ENCODE data around the gene NR4A3.

NR4A3 gene

GRCh38 chr9:99809586-99810319, 11.9 kb upstream of the NR4A3 start:
- no peak for DNase-seq
- Histone ChIP-seq H3K79me2 (ENCODE audit: low read length) (no peaks in the 10 kb centered on the region), H3K9me2 (replicated peaks; ENCODE audit: insufficient read depth, low read length) (no peaks in the 10 kb centered on the region), H3K4me1 (ENCODE audit: low read length) (no peaks in the 10 kb centered on the region), H3F3A (ENCODE audit: insufficient read depth, low read length) (no peaks in the 10 kb centered on the region), H3K9me3 (replicated peaks; ENCODE audit: insufficient read depth, low read length) (no peaks in the 10 kb centered on the region), H3K4me3 (ENCODE audit: low read length) (no peak overlapping the region), H3K4me2 (ENCODE audit: low read depth, low read length) (no peak overlapping the region), H3K36me3 (replicated peaks; ENCODE audit: insufficient read depth, low read length) (no peaks in the 10 kb centered on the region), H3K27ac (ENCODE audit: low read length) (no peak overlapping the region), H4K20me1 (ENCODE audit: insufficient read depth, low read length) (no peaks in the 10 kb centered on the region), H2AFZ (ENCODE audit: low read length) (no peak overlapping the region), H3K9ac (ENCODE audit: low read length) (no peak overlapping the region), H3K27me3 (replicated peaks; ENCODE audit: insufficient read depth, low read length) (no peaks in the 10 kb centered on the region)
- no peak for TF ChIP-seq EZH2 (optimal IDR thresholded peaks at IDR 0.05; ENCODE audit: low read depth, low read length)
- TF ChIP-seq, protein P1, sequence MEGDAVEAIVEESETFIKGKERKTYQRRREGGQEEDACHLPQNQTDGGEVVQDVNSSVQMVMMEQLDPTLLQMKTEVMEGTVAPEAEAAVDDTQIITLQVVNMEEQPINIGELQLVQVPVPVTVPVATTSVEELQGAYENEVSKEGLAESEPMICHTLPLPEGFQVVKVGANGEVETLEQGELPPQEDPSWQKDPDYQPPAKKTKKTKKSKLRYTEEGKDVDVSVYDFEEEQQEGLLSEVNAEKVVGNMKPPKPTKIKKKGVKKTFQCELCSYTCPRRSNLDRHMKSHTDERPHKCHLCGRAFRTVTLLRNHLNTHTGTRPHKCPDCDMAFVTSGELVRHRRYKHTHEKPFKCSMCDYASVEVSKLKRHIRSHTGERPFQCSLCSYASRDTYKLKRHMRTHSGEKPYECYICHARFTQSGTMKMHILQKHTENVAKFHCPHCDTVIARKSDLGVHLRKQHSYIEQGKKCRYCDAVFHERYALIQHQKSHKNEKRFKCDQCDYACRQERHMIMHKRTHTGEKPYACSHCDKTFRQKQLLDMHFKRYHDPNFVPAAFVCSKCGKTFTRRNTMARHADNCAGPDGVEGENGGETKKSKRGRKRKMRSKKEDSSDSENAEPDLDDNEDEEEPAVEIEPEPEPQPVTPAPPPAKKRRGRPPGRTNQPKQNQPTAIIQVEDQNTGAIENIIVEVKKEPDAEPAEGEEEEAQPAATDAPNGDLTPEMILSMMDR (IDR thresholded peaks at IDR 0.05; ENCODE audit: low read length), result no peak
- no peak for TF ChIP-seq EZH2phosphoT487 (IDR thresholded peaks at IDR 0.05; ENCODE audit: low read length)

DNA sequence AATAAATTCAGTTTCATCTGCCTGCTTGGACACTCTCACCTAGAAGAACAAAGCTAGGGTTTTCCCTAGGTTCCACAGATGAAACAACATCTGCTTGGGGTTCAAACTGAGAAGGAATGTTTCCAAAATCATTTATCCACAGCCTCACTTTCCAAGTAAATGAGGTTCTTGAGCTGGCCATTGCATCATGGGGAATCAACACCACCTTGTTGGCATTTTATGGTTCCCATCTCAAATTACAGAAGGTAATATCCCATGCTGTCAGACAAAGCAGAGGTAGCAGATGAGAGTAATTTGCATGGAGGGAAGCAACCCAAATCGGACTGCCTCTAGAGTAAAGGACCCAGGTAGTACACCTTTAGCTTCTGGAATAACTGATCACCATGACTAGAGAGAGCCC, 10.5 kb upstream of the NR4A3 start:
- Histone ChIP-seq H3K4me1 (ENCODE audit: low read length) (no peaks in the 10 kb centered on the region), H3K9me2 (replicated peaks; ENCODE audit: insufficient read depth, low read length) (no peaks in the 10 kb centered on the region), H3K9ac (ENCODE audit: low read length) (no peak overlapping the region), H3K4me2 (ENCODE audit: low read depth, low read length) (no peak overlapping the region), H3K9me3 (replicated peaks; ENCODE audit: insufficient read depth, low read length) (no peaks in the 10 kb centered on the region), H4K20me1 (ENCODE audit: insufficient read depth, low read length) (no peaks in the 10 kb centered on the region), H3F3A (ENCODE audit: insufficient read depth, low read length) (no peaks in the 10 kb centered on the region), H3K36me3 (replicated peaks; ENCODE audit: insufficient read depth, low read length) (no peaks in the 10 kb centered on the region), H3K27ac (ENCODE audit: low read length) (no peak overlapping the region), H3K4me3 (ENCODE audit: low read length) (no peak overlapping the region), H2AFZ (ENCODE audit: low read length) (no peak overlapping the region), H3K27me3 (replicated peaks; ENCODE audit: insufficient read depth, low read length) (no peaks in the 10 kb centered on the region), H3K79me2 (ENCODE audit: low read length) (no peaks in the 10 kb centered on the region)
- TF ChIP-seq EZH2 (optimal IDR thresholded peaks at IDR 0.05; ENCODE audit: low read depth, low read length) (no peak), EZH2phosphoT487 (IDR thresholded peaks at IDR 0.05; ENCODE audit: low read length) (no peak)
- TF ChIP-seq, protein P1 (IDR thresholded peaks at IDR 0.05; ENCODE audit: low read length), result no peak
- no peak for DNase-seq

DNA sequence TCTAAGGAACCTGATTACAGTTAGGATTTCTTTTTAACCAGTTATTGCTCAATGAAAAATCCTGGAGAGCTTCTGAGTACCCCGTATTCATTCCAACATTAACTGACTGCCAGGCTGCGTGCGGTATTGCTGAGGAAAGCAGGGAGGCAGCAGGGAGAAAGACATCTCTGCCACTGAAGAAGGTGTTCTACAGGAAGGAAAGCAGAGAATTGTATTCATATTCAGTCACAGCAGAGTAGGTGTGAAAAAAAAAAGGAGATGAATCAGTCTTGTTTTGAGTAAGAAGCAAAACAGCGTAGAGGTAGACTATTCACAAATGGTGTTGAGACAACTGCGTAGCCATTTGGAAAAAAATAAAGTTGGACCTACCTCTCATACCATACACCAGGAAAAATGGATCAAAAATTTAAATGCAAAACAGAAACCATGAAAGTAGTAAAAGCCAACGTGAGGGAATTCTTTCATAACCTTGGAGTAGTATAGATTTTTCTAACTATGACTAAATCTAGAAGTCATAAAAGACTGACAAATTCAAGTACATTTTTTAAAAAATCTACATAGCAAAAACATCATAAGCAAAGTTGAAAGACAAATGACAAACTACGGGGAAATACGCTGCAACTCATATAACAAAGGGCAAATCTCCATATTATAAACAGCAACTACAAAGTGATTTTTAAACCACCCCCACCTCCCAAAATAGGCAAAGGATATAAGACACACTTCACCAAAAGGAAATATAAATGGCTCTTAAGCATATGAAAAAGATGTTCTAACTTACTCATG, 9.9 kb upstream of the NR4A3 start:
- H3K27me3 ChIP-seq (replicated peaks; ENCODE audit: insufficient read depth, low read length), result no peaks in the 10 kb centered on the region
- H3K4me1 ChIP-seq (ENCODE audit: low read length), result no peaks in the 10 kb centered on the region
- no peaks in the 10 kb centered on the region for H3K9me2 ChIP-seq (replicated peaks; ENCODE audit: insufficient read depth, low read length)
- H3K9ac ChIP-seq (ENCODE audit: low read length), result no peak overlapping the region
- no peaks in the 10 kb centered on the region for H4K20me1 ChIP-seq (ENCODE audit: insufficient read depth, low read length)
- no peak overlapping the region for H2AFZ ChIP-seq (ENCODE audit: low read length)
- no peak for DNase-seq
- TF ChIP-seq EZH2phosphoT487 (IDR thresholded peaks at IDR 0.05; ENCODE audit: low read length) (no peak), EZH2 (optimal IDR thresholded peaks at IDR 0.05; ENCODE audit: low read depth, low read length) (no peak)
- TF ChIP-seq, protein P1 (IDR thresholded peaks at IDR 0.05; ENCODE audit: low read length), result no peak
- H3F3A ChIP-seq (ENCODE audit: insufficient read depth, low read length), result no peaks in the 10 kb centered on the region
- H3K4me2 ChIP-seq (ENCODE audit: low read depth, low read length), result no peak overlapping the region
- no peaks in the 10 kb centered on the region for H3K9me3 ChIP-seq (replicated peaks; ENCODE audit: insufficient read depth, low read length)
- no peaks in the 10 kb centered on the region for H3K36me3 ChIP-seq (replicated peaks; ENCODE audit: insufficient read depth, low read length)
- H3K4me3 ChIP-seq (ENCODE audit: low read length), result no peak overlapping the region
- no peaks in the 10 kb centered on the region for H3K79me2 ChIP-seq (ENCODE audit: low read length)
- no peak overlapping the region for H3K27ac ChIP-seq (ENCODE audit: low read length)
